VCaP (cell line): ENCODE results near the gene DENND1A.

Experiments
- H3K27ac ChIP-seq: fragments of 450-650 bp; 2 replicates; pipeline ENCODE4 v1.5.1; 2017
- CTCF ChIP-seq: fragments of 450-650 bp; conservative IDR thresholded peaks from 2 replicates; pipeline ENCODE4 v1.5.1; 2017; ENCODE audit warnings: mild to moderate bottlenecking, moderate library complexity

DENND1A gene

GRCh38 chr9:123480791-123481190 is 449.1 kb downstream of the DENND1A start:
- no peak for TF ChIP-seq CTCF
- no peak overlapping the region for H3K27ac ChIP-seq

- TF ChIP-seq CTCF: no peak
- H3K27ac ChIP-seq: no peak overlapping the region
These were observed 449.8 kb downstream of the DENND1A start for GRCh38 chr9:123480096-123480495.

- TF ChIP-seq CTCF: no peak
- no peak overlapping the region for H3K27ac ChIP-seq
These were observed 450.8 kb downstream of the DENND1A start for GRCh38 chr9:123478967-123479602.

- no peak overlapping the region for H3K27ac ChIP-seq
- no peak for TF ChIP-seq CTCF
These were observed 451.8 kb downstream of the DENND1A start for GRCh38 chr9:123478160-123478559.

- TF ChIP-seq CTCF: no peak
- no peak overlapping the region for H3K27ac ChIP-seq
These were observed 454.5 kb downstream of the DENND1A start for GRCh38 chr9:123475407-123475806.

- no peak overlapping the region for H3K27ac ChIP-seq
- no peak for TF ChIP-seq CTCF
These were observed 456.9 kb downstream of the DENND1A start for GRCh38 chr9:123472862-123473614.

- TF ChIP-seq CTCF: no peak
- no peak overlapping the region for H3K27ac ChIP-seq
These were observed 457.9 kb downstream of the DENND1A start for GRCh38 chr9:123471843-123472570.
